Ascending aorta (tissue), 2 donors: Measurements from ENCODE around the gene TAF1C. TPM values are rescaled to one million over a fixed set of nuclear protein-coding genes. Genes with fewer than 3 reads are reported as not detected.
"Not testable (repeated sequence)": the region's sequence is repeated elsewhere in the genome, so short reads cannot be mapped to it uniquely, and the experiment has no call there.

ENCODE experiments used
- DNase-seq, 2 donors: peaks; one replicate each; pipeline ENCODE4 v3.0.0-alpha.2; 2019; ENCODE audit warnings: low spot score in 2 of 2
- H3K27ac ChIP-seq, 2 donors: fragments of 200-600 bp; sonication (generic); one replicate each; pipeline ENCODE4 v1.5.1; 2016 to 2017; ENCODE audit warnings: mild to moderate bottlenecking in 1 of 2
- H3K27me3 ChIP-seq: fragments of 200-600 bp; sonication (generic); one replicate; pipeline ENCODE4 v1.5.1; 2017
- H3K36me3 ChIP-seq, 2 donors: fragments of 200-600 bp; sonication (generic); one replicate each; pipeline ENCODE4 v1.5.1; 2016
- H3K4me1 ChIP-seq, 2 donors: fragments of 200-600 bp; sonication (generic); one replicate each; pipeline ENCODE4 v1.5.1; 2016 to 2017; ENCODE audit warnings: mild to moderate bottlenecking in 1 of 2
- H3K4me3 ChIP-seq, 2 donors: fragments of 200-600 bp; sonication (generic); one replicate each; pipeline ENCODE4 v1.5.1; 2016 to 2017; ENCODE audit warnings: mild to moderate bottlenecking in 1 of 2
- H3K9me3 ChIP-seq, 2 donors: fragments of 200-600 bp; sonication (generic); one replicate each; pipeline ENCODE4 v1.5.1; 2016
- CTCF ChIP-seq, 3 experiments: fragments of 200-600 bp in 2 of 3; fragments of 450-650 bp in 1 of 3; sonication (generic) in 2 of 3; IDR thresholded peaks; one replicate each; pipeline ENCODE4 v1.5.1; 2016 to 2019; ENCODE audit warnings: antibody characterized with exemption in 3 of 3, mild to moderate bottlenecking in 1 of 3, moderate library complexity in 1 of 3
- intact Hi-C: fragments of 100-400 bp; cut with DNase I; formaldehyde crosslinking; loops from one replicate; pipeline ENCODE4 v1.15.1; 2023
- total RNA-seq: library from RNA; depleted of rRNA; stranded (reverse); fragments of >200 nt; gene quantifications from one replicate; pipeline ENCODE4 v1.1.0, GENCODE V29; 2016

TAF1C gene
- total RNA-seq, 1 donor from 2014 or later, result 151 TPM

GRCh38 chr16:84209989-84210388, 23.1 kb upstream of the TAF1C start:
- Histone ChIP-seq H3K9me3 (no peaks in the 10 kb centered on the region), H3K4me3 (no peak overlapping the region), H3K36me3 (no peaks in the 10 kb centered on the region), H3K4me1 (no peaks in the 10 kb centered on the region), H3K27me3 (no peaks in the 10 kb centered on the region), H3K27ac (no peak overlapping the region)
- intact Hi-C loops, result no loop called here
- no peak for TF ChIP-seq CTCF (IDR thresholded peaks at IDR 0.05)
- DNase-seq, result no peak

GRCh38 chr16:84207879-84208278, 21.0 kb upstream of the TAF1C start:
- no peak for TF ChIP-seq CTCF (IDR thresholded peaks at IDR 0.05)

GRCh38 chr16:84207251-84207650, 20.4 kb upstream of the TAF1C start:
- DNase-seq, result no peak
- Histone ChIP-seq H3K27ac (no peak overlapping the region), H3K27me3 (no peaks in the 10 kb centered on the region), H3K36me3 (no peaks in the 10 kb centered on the region), H3K9me3 (no peaks in the 10 kb centered on the region), H3K4me3 (no peak overlapping the region), H3K4me1 (no peaks in the 10 kb centered on the region)
- no peak for TF ChIP-seq CTCF (IDR thresholded peaks at IDR 0.05)
- intact Hi-C loops, result no loop called here

More at GRCh38 chr16:84207879-84208278, 21.0 kb upstream of the TAF1C start:
- intact Hi-C loops, result no loop called here
- H3K4me1 ChIP-seq, result no peaks in the 10 kb centered on the region
- no peak for DNase-seq
- no peaks in the 10 kb centered on the region for H3K27me3 ChIP-seq
- no peak overlapping the region for H3K4me3 ChIP-seq
- no peaks in the 10 kb centered on the region for H3K9me3 ChIP-seq
- no peak overlapping the region for H3K27ac ChIP-seq
- H3K36me3 ChIP-seq, result no peaks in the 10 kb centered on the region

- Histone ChIP-seq H3K4me1 (no peaks in the 10 kb centered on the region), H3K4me3 (no peak overlapping the region), H3K27me3 (no peaks in the 10 kb centered on the region), H3K9me3 (no peaks in the 10 kb centered on the region), H3K27ac (no peak overlapping the region), H3K36me3 (no peaks in the 10 kb centered on the region)
- TF ChIP-seq CTCF (IDR thresholded peaks at IDR 0.05), result no peak
- intact Hi-C loops, result no loop called here
- no peak for DNase-seq
Observed at GRCh38 chr16:84205976-84206691, 19.3 kb upstream of the TAF1C start.

- H3K4me1 ChIP-seq, H3K27me3 ChIP-seq, intact Hi-C loops, H3K4me3 ChIP-seq, H3K9me3 ChIP-seq, H3K36me3 ChIP-seq, DNase-seq, H3K27ac ChIP-seq: not testable (repeated sequence)
Observed at GRCh38 chr16:84205123-84205522, 18.3 kb upstream of the TAF1C start.

- H3K4me3 ChIP-seq, H3K27me3 ChIP-seq, H3K27ac ChIP-seq, H3K36me3 ChIP-seq, H3K4me1 ChIP-seq, DNase-seq, H3K9me3 ChIP-seq, intact Hi-C loops: not testable (repeated sequence)
Observed at GRCh38 chr16:84204551-84204950, 17.7 kb upstream of the TAF1C start.

- no peak for TF ChIP-seq CTCF (IDR thresholded peaks at IDR 0.05)
- peaks cover 5% of the 10 kb centered on the region for H3K27me3 ChIP-seq
- H3K9me3 ChIP-seq, result no peaks in the 10 kb centered on the region
- H3K4me3 ChIP-seq, result no peak overlapping the region
- no peak overlapping the region for H3K27ac ChIP-seq
- H3K36me3 ChIP-seq, result no peaks in the 10 kb centered on the region
- intact Hi-C loops, result no loop called here
- DNase-seq, result no peak
- no peaks in the 10 kb centered on the region for H3K4me1 ChIP-seq
Observed at GRCh38 chr16:84199861-84200260, 13.0 kb upstream of the TAF1C start.
